Endothelial cell of umbilical vein (primary cell): Measurements from ENCODE around the gene IYD. TPM values are rescaled to one million over a fixed set of nuclear protein-coding genes. Genes with fewer than 3 reads are reported as not detected.

Source experiments
- BruUV-seq: library from RNA; stranded (reverse); fragments of 400-500 nt; replicated peaks from 2 replicates; lab custom pipeline; 2021; lab: Mats Ljungman, UMichigan
- CTCF ChIA-PET: fragments of 300-600, 350-600 bp; sonication (Branson Sonifier 250); formaldehyde crosslinking; loops from one replicate; lab custom pipeline; 2021; ENCODE audit warnings: antibody characterized with exemption, inconsistent platforms; lab: Charles Lee
- POLR2A ChIA-PET: fragments of 300-600, 350-600 bp; sonication (Branson Sonifier 250); formaldehyde crosslinking; loops from one replicate; lab custom pipeline; 2021; ENCODE audit warnings: antibody characterized with exemption, inconsistent platforms; lab: Charles Lee
- DNase-seq: peaks from one replicate; pipeline ENCODE4 v3.0.0-alpha.2; 2011; ENCODE audit warnings: low read depth, low spot score
- FAIRE-seq: peaks from 2 replicates; lab custom pipeline; 2011; peaks lifted over from hg19 to GRCh38; lab: Jason Lieb, UNC
- H2AFZ ChIP-seq: 2 replicates; pipeline ENCODE4 v1.6.0; 2012; ENCODE audit warnings: low read depth, low read length, control low read depth, inconsistent platforms
- H3K27ac ChIP-seq: 2 replicates; pipeline ENCODE4 v1.5.1; 2011; ENCODE audit warnings: low read depth, mild to moderate bottlenecking, control low read depth, low read length, moderate library complexity; ENCODE audit not compliant: insufficient read depth
- H3K27me3 ChIP-seq, 2 experiments: 2 replicates each; pipeline versions ENCODE4 v1.6.0 to v1.6.1; 2011; ENCODE audit warnings: low read length in 2 of 2, mixed read lengths in 1 of 2; ENCODE audit not compliant: control insufficient read depth in 2 of 2, insufficient read depth in 2 of 2
- H3K36me3 ChIP-seq, 2 experiments: 2 replicates in 1 of 2; 3 replicates in 1 of 2; pipeline ENCODE4 v1.5.1; 2011; ENCODE audit warnings: low read length in 2 of 2, mild to moderate bottlenecking in 1 of 2, moderate library complexity in 1 of 2; ENCODE audit not compliant: control insufficient read depth in 2 of 2, insufficient read depth in 2 of 2; ENCODE audit errors: extremely low read depth in 1 of 2
- H3K4me1 ChIP-seq: 3 replicates; pipeline ENCODE4 v1.5.1; 2011; ENCODE audit warnings: mild to moderate bottlenecking, low read length; ENCODE audit not compliant: control insufficient read depth, insufficient read depth; ENCODE audit errors: extremely low read depth
- H3K4me2 ChIP-seq: 2 replicates; pipeline ENCODE4 v1.6.1; 2011; ENCODE audit warnings: low read length, control low read depth, mixed read lengths; ENCODE audit not compliant: insufficient read depth
- H3K4me3 ChIP-seq, 3 experiments: fragments of 200-600 bp in 1 of 3; sonication (generic), shearing (Covaris generic) in 1 of 3; replicated peaks in 1 of 3; 2 replicates each; pipeline ENCODE4 v1.5.1; 2011 to 2016; ENCODE audit warnings: control low read depth in 3 of 3, low read length in 3 of 3, mild to moderate bottlenecking in 2 of 3, inconsistent platforms in 1 of 3, low read depth in 1 of 3, moderate library complexity in 1 of 3; ENCODE audit not compliant: insufficient read depth in 1 of 3
- H3K79me2 ChIP-seq: 2 replicates; pipeline ENCODE4 v1.6.0; 2012; ENCODE audit warnings: low read length, inconsistent platforms; ENCODE audit not compliant: control insufficient read depth, insufficient read depth
- H3K9ac ChIP-seq: replicated peaks from 2 replicates; pipeline ENCODE3; 2011; ENCODE audit warnings: low read length, control low read depth; ENCODE audit not compliant: insufficient read depth; ENCODE audit errors: extremely low read depth
- H3K9me1 ChIP-seq: replicated peaks from 3 replicates; pipeline ENCODE4 v1.6.0; 2011; ENCODE audit warnings: mild to moderate bottlenecking, low read length; ENCODE audit not compliant: control insufficient read depth, insufficient read depth; ENCODE audit errors: extremely low read depth
- H3K9me3 ChIP-seq: replicated peaks from 2 replicates; pipeline ENCODE4 v1.5.1; 2012; ENCODE audit warnings: low read length, inconsistent platforms; ENCODE audit not compliant: control insufficient read depth, insufficient read depth
- H4K20me1 ChIP-seq: replicated peaks from 2 replicates; pipeline ENCODE3; 2011; ENCODE audit warnings: mild to moderate bottlenecking, low read length; ENCODE audit not compliant: control insufficient read depth, insufficient read depth; ENCODE audit errors: extremely low read depth
- CTCF ChIP-seq, 2 donors: IDR thresholded peaks; 1 replicate in 1 of 2; 2 replicates in 1 of 2; pipeline ENCODE4 v1.5.1; 2011; ENCODE audit warnings: low read length in 2 of 2, mild to moderate bottlenecking in 2 of 2, moderate library complexity in 2 of 2, control low read depth in 1 of 2, inconsistent platforms in 1 of 2, low read depth in 1 of 2; ENCODE audit not compliant: insufficient read depth in 1 of 2; ENCODE audit errors: extremely low read depth in 1 of 2
- FOS ChIP-seq: IDR thresholded peaks from 2 replicates; pipeline ENCODE4 v1.6.1; 2011; ENCODE audit warnings: mild to moderate bottlenecking, low read length, moderate library complexity, borderline replicate concordance; ENCODE audit not compliant: insufficient read depth
- JUN ChIP-seq: IDR thresholded peaks from 2 replicates; pipeline ENCODE4 v1.6.1; 2011; ENCODE audit warnings: borderline replicate concordance, low read depth; ENCODE audit not compliant: insufficient read length, insufficient read depth
- POLR2A ChIP-seq: IDR thresholded peaks from 2 replicates; pipeline ENCODE4 v1.6.1; 2012; ENCODE audit warnings: low read depth, mild to moderate bottlenecking, control low read depth, low read length
- dilution Hi-C: fragments of 300-500 bp; cut with MboI; formaldehyde crosslinking; loops from one replicate; pipeline ENCODE4 v1.15.0; 2019; ENCODE audit warnings: low sequenced_read_pairs; ENCODE audit not compliant: extremely low pct_ligation_motif_present
- intact Hi-C: fragments of 100-400 bp; cut with micrococcal nuclease; formaldehyde crosslinking; loops from one replicate; pipeline ENCODE4 v1.10.0; 2022
- polyA plus RNA-seq, 4 experiments: library from polyadenylated mRNA; depleted of rRNA in 3 of 4; stranded (reverse) in 3 of 4; unstranded in 1 of 4; fragments of >200 nt; gene quantifications; 2 replicates each; pipeline versions ENCODE4 v1.2.1 to v1.2.3, GENCODE V29; 2011 to 2012; ENCODE audit warnings: missing spikeins in 1 of 4
- total RNA-seq: library from RNA; stranded (reverse); gene quantifications from 2 replicates; pipeline ENCODE4 v1.2.3, GENCODE V29; 2021
- TF ChIP-seq, protein P1 (sequence below): IDR thresholded peaks from 2 replicates; pipeline ENCODE4 v1.6.1; 2011; ENCODE audit not compliant: insufficient read depth, insufficient read length

IYD gene
- total and polyA plus RNA-seq, 2 donors (not counting 3 experiments of a cell fraction or from before 2014, with no cell fraction given), result not detected

GRCh38 chr6:150417899-150418826 is 49.4 kb downstream of the IYD start:
- Histone ChIP-seq H3K36me3 (no peaks in the 10 kb centered on the region), H3K9me3 (no peaks in the 10 kb centered on the region), H2AFZ (peak overlapping the region; percentile 91), H3K79me2 (no peaks in the 10 kb centered on the region), H3K27ac (peak overlapping the region; percentile 84), H3K9ac (peak overlapping the region; percentile 69), H4K20me1 (no peaks in the 10 kb centered on the region), H3K4me3 (peak overlapping the region in 2 of 3 experiments; percentile 30 to 53), H3K4me2 (peak overlapping the region; percentile 71), H3K4me1 (peaks cover 10% of the 10 kb centered on the region), H3K27me3 (no peaks in the 10 kb centered on the region), H3K9me1 (no peaks in the 10 kb centered on the region)
- FAIRE-seq, result peak; percentile 85
- ChIA-PET CTCF (interaction anchor here (0.6 to 7.2 kb wide), 72 partner anchors 8 to 1134 kb away, joined by 3 to 266 read pairs (median 4); partner anchors contain the start of genes PLEKHG1 and ULBP3), POLR2A (interaction anchor here (1.0 kb wide), 1 partner anchor 447 kb away, joined by 3 read pairs; the partner anchor contains the start of gene MTHFD1L)
- TF ChIP-seq FOS, result peak; percentile 77
- TF ChIP-seq, protein P1, sequence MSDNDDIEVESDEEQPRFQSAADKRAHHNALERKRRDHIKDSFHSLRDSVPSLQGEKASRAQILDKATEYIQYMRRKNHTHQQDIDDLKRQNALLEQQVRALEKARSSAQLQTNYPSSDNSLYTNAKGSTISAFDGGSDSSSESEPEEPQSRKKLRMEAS, result no peak
- peak; percentile 78 for TF ChIP-seq JUN
- TF ChIP-seq CTCF (IDR thresholded peaks at IDR 0.05; ENCODE audit: extremely low read depth in 1 of 2, insufficient read depth in 1 of 2, low read depth in 1 of 2, low read length in 2 of 2), result peak; percentile 64
- no peak for TF ChIP-seq POLR2A
- dilution Hi-C loops (no loop called here), intact Hi-C loops (loop anchor here (1.0 to 10.0 kb wide), 11 partner anchors 74 to 917 kb away; partner anchors contain the start of gene MTHFD1L)
- peak; percentile 91 for DNase-seq
- BruUV-seq, result TSS peak; percentile 60
